Globus pallidus (tissue), 1 donor: Measurements from ENCODE around the gene ITGAX.
"Not testable (repeated sequence)": the region's sequence is repeated elsewhere in the genome, so short reads cannot be mapped to it uniquely, and the experiment has no call there.

Experiments
- DNase-seq: peaks from one replicate; pipeline ENCODE4 v3.0.0-alpha.2; 2015; ENCODE audit warnings: low spot score

Gene ITGAX

DNA sequence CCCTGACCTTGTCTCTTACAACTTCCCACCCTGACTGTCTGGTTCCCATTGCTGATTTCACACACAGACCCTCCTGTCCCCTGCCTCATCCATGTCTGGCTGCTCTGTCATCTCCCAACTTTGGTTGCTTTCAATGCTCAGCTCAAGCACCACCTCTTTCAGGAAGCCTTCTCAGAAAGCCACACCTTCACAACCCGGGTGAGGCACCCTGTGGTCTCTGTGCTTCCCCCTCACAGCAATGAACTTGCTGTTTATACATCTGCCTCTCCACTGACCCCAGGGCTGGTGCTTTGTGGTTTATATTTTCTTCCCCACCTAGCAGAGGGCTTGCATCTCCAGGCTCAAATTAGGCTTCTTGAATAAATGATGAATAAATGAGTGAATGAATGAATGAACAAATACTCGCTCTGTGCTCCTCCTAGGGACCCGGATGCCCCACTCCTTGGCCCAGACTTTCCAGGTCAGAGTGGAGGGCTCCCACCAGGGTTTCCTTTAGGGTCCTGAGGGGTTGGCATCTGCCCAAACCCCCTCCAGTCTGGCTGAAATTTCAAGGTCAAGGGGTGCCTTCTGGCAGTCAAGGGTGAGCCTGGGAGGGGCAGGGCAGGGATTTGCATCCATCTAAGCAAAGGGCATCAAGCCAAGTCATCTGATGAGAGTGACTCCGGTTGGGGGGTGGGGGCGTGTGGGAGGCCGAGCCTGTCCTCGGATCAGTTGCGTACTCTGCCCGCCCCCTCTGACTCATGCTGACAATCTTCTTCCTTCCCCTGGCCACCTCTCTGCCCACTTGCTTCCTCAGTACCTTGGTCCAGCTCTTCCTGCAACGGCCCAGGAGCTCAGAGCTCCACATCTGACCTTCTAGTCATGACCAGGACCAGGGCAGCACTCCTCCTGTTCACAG lies at the start of gene ITGAX:
ITGAX (plus strand) TSS at position 783 of the 898 bp plus-strand sequence; CDS start at position 862, 79 bp downstream.
- DNase-seq: peak; percentile 51

DNA sequence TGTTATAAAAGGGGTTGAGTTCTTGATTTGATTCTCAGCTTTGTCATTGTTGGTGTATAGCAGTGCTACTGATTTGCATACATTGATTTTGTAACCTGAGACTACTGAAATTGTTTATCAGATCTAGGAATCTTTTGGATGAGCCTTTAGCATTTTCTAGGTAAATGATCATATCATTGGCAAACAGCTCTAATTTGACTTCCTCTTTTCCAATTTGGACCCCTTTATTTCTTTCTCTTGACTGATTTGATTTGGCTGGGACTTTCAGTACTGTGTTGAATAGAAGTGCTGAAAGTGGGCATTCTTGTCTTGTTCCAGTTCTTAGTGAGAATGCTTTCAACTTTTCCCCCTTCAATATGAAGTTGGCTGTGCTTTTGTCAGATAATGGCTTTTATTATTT lies 49.8 kb upstream of the ITGAX start:
- no peak for DNase-seq

DNA sequence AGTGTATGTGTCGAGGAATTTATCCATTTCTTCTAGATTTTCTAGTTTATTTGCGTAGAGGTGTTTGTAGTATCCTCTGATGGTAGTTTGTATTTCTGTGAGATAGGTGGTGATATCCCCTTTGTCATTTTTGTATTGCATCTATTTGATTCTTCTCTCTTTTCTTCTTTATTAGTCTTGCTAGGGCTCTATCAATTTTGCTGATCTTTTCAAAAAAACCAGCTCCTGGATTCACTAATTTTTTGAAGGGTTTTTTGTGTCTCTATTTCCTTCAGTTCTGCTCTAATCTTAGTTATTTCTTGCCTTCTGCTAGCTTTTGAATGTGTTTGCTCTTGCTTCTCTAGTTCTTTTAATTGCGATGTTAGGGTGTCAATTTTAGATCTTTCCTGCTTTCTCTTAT lies 46.6 kb upstream of the ITGAX start:
- DNase-seq: not testable (repeated sequence)

- no peak for DNase-seq
Measured at GRCh38 chr16:31322500-31322899, 32.5 kb upstream of the ITGAX start.

- no peak for DNase-seq
Measured at GRCh38 chr16:31323959-31324629, 30.9 kb upstream of the ITGAX start.

DNA sequence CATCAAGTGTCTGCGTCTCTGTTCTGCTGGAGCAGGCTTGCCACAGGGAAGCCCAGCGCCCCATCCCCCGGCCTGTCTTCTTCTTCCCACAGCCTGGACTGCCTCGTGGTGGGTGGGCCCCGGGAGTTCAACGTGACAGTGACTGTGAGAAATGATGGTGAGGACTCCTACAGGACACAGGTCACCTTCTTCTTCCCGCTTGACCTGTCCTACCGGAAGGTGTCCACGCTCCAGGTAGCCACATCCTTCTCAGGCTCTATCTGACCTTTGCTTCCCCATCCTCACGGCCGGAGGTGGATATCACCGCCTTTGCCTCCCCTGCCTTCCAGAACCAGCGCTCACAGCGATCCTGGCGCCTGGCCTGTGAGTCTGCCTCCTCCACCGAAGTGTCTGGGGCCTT lies 29.8 kb upstream of the ITGAX start:
- no peak for DNase-seq

- no peak for DNase-seq
Measured at GRCh38 chr16:31327646-31328225, 27.2 kb upstream of the ITGAX start.

GRCh38 chr16:31328322-31329052 lies 26.5 kb upstream of the ITGAX start:
- DNase-seq: no peak

GRCh38 chr16:31329671-31330552 lies 25.1 kb upstream of the ITGAX start:
- DNase-seq: no peak

DNA sequence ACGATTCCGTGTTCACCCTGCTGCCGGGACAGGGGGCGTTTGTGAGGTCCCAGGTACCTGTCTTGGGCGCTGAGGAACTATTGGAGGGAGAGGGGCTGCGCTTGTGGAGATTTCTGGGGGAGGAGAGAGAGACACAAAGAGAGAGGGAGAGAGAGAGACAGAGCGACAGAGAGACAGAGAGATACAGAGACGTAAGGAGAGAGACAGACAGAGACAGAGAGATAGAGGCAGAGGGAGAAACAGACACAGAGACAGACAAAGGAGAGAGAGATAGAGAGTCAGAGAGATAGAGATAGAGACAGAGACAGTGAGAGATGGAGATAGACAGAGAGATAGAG lies 24.5 kb upstream of the ITGAX start:
- no peak for DNase-seq

GRCh38 chr16:31331141-31331764 lies 23.7 kb upstream of the ITGAX start:
- no peak for DNase-seq

DNA sequence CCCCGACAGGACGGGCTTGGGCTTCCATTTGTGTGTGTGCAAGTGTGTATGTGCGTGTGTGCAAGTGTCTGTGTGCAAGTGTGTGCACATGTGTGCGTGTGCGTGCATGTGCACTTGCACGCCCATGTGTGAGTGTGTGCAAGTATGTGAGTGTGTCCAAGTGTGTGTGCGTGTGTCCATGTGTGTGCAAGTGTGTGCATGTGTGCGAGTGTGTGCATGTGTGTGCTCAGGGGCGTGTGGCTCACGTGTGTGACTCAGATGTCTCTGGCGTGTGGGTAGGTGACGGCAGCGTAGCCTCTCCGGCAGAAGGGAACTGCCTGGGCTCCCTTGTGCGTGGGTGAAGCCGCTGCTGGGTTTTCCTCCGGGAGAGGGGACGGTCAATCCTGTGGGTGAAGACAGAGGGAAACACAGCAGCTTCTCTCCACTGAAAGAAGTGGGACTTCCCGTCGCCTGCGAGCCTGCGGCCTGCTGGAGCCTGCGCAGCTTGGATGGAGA lies 23.1 kb upstream of the ITGAX start:
- DNase-seq: no peak

- no peak for DNase-seq
Measured at GRCh38 chr16:31332544-31332943, 22.4 kb upstream of the ITGAX start.

GRCh38 chr16:31333686-31334649 lies 21.0 kb upstream of the ITGAX start:
- DNase-seq: no peak

GRCh38 chr16:31334934-31335333 lies 20.0 kb upstream of the ITGAX start:
- no peak for DNase-seq

- no peak for DNase-seq
Measured at GRCh38 chr16:31335431-31335830, 19.5 kb upstream of the ITGAX start.

DNA sequence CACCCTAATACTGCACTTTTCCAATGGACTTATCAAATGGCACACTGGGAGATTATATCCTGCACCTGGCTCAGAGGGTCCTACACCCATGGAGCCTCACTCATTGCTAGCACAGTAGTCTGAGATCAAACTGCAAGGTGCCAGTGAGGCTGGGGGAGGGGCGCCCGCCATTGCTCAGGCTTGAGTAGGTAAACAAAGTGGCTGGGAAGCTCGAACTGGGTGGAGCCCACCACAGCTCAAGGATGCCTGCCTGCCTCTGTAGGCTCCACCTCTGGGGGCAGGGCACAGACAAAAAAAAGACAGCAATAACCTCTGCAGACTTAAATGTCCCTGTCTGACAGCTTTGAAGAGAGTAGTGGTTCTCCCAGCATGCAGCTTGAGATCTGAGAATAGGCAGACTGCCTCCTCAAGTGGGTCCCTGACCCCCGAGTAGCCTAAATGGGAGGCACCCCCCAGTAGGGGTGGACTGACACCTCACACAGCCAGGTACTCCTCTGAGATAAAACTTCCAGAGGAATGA lies 16.8 kb upstream of the ITGAX start:
- not testable (repeated sequence) for DNase-seq

- DNase-seq: no peak
Measured at GRCh38 chr16:31344712-31345111, 10.3 kb upstream of the ITGAX start.

GRCh38 chr16:31347445-31347844 lies 7.5 kb upstream of the ITGAX start:
- no peak for DNase-seq
